Stimulated activated CD4-positive, alpha-beta T cell treated with anti-CD3 and anti-CD28 coated beads, Interleukin-1b, Interleukin-23, amount 100 ng/mL, for 4 hours (primary cell): ENCODE results near the gene PIP5K1A.
"Not testable (repeated sequence)": the region's sequence is repeated elsewhere in the genome, so short reads cannot be mapped to it uniquely, and the experiment has no call there.

Experiments
- DNase-seq, 2 donors: peaks; one replicate each; pipeline ENCODE4 v3.0.0-alpha.2; 2020; ENCODE audit warnings: low read depth in 2 of 2

The PIP5K1A gene

GRCh38 chr1:151192047-151192446, 6.3 kb upstream of the PIP5K1A start:
- no peak for DNase-seq

GRCh38 chr1:151193304-151193703, 5.0 kb upstream of the PIP5K1A start:
- no peak for DNase-seq

GRCh38 chr1:151193856-151194255, 4.5 kb upstream of the PIP5K1A start:
- no peak for DNase-seq

- peak in 1 of 2 donors; percentile 21 for DNase-seq
Measured at GRCh38 chr1:151194894-151195594, 3.3 kb upstream of the PIP5K1A start.

- peak in 1 of 2 donors; percentile 44 for DNase-seq
Measured at GRCh38 chr1:151196292-151196800, 2.0 kb upstream of the PIP5K1A start.

GRCh38 chr1:151197863-151198253, 494 bp upstream of the PIP5K1A start:
- no peak for DNase-seq

GRCh38 chr1:151199873-151200581, 1.7 kb downstream of the PIP5K1A start:
- peak in 1 of 2 donors; percentile 18 for DNase-seq

- DNase-seq = not testable (repeated sequence)
Measured at GRCh38 chr1:151205381-151205965, 7.1 kb downstream of the PIP5K1A start.

GRCh38 chr1:151210830-151211229, 12.5 kb downstream of the PIP5K1A start:
- no peak for DNase-seq

- no peak for DNase-seq
Measured at GRCh38 chr1:151211972-151212705, 13.8 kb downstream of the PIP5K1A start.

- DNase-seq = no peak
Measured at GRCh38 chr1:151213560-151213959, 15.2 kb downstream of the PIP5K1A start.

GRCh38 chr1:151221616-151222015, 23.3 kb downstream of the PIP5K1A start:
- no peak for DNase-seq

GRCh38 chr1:151222130-151222529, 23.8 kb downstream of the PIP5K1A start:
- DNase-seq = no peak

- no peak for DNase-seq
Measured at GRCh38 chr1:151235235-151235634, 36.9 kb downstream of the PIP5K1A start.

- no peak for DNase-seq
Measured at GRCh38 chr1:151237678-151238466, 39.5 kb downstream of the PIP5K1A start.

- no peak for DNase-seq
Measured at GRCh38 chr1:151238467-151238739, 40.1 kb downstream of the PIP5K1A start.

GRCh38 chr1:151242442-151242841, 44.1 kb downstream of the PIP5K1A start:
- no peak for DNase-seq

GRCh38 chr1:151243683-151244216, 45.4 kb downstream of the PIP5K1A start:
- DNase-seq = no peak

GRCh38 chr1:151246786-151247185, 48.4 kb downstream of the PIP5K1A start:
- no peak for DNase-seq

GRCh38 chr1:151251656-151252470, 53.5 kb downstream of the PIP5K1A start:
- peak; percentile 28 to 50 for DNase-seq
